Right ventricle myocardium inferior (tissue), 1 donor: Measurements from ENCODE around the gene KIR3DL1. TPM values are rescaled to one million over a fixed set of nuclear protein-coding genes. Genes with fewer than 3 reads are reported as not detected.

Experiments
- ATAC-seq: fragments of 200-7000 bp; cut with Tn5 transposase; one replicate; pipeline ENCODE4 v1.9.1; 2020; ENCODE audit warnings: mild to moderate bottlenecking, moderate library complexity
- DNase-seq: peaks from one replicate; pipeline ENCODE4 v3.0.0; 2021; ENCODE audit errors: missing footprints
- intact Hi-C: fragments of 100-400 bp; cut with DNase I; formaldehyde crosslinking; loops from one replicate; pipeline ENCODE4 v1.11.0; 2022
- total RNA-seq: library from RNA; stranded (reverse); fragmentation: NEBNext Ultra II Directional; extraction: Animal tissue kit (Norgen Biotek cat#: 25700); gene quantifications from one replicate; pipeline ENCODE4 v1.2.1, GENCODE V29; 2021
- donor health status: DM: no; HTN: yes; CAD: no; lungs with severe emphysema.

KIR3DL1 gene
- total RNA-seq, 1 donor from 2014 or later = not detected

DNA sequence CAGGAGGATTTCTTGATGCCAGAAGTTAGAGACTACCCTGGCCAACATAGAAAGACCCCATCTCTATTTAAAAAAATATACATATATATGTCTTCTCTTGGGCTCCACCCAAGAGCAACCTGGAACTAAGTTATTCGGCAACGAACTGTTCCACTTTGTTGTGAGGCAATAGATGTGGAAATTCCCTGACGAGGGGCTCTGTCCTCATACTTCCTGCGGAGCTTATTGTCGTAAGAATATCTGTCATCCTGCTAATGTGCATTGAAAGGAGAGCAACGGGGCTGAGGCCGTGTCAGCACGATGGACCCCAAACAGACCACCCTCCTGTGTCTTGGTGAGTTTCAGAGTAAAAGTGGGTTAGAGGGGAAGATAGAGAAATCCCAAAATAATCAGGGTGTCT lies 57.7 kb downstream of the KIR3DL1 start, which contains the start of gene FCAR:
FCAR (plus strand) TSS at position 246 of the 400 bp plus-strand sequence; CDS start at position 301, 55 bp downstream.
- no peak for DNase-seq
- intact Hi-C loops = no loop called here
- no peak for ATAC-seq

DNA sequence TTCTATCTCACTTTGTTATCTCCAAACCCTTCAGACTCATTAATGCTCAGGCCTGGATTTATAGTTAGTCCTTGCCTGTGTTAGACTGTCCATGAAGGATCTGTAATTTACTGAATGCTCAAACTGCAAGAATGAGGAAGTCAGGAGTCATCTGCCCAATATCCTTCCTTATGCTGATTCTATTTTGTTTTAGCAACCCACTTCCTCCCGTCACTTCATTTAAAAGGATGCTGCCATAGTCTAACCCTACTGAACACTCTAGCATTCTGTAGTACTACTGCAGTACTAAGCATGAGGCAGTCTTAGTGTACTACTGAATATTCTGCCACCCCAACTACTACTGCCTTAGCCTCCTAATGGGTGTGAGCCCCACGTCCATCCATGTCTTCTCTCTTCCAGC lies 59.2 kb downstream of the KIR3DL1 start:
- DNase-seq (no peak), ATAC-seq (peak; percentile 13)
- intact Hi-C loops = no loop called here

DNA sequence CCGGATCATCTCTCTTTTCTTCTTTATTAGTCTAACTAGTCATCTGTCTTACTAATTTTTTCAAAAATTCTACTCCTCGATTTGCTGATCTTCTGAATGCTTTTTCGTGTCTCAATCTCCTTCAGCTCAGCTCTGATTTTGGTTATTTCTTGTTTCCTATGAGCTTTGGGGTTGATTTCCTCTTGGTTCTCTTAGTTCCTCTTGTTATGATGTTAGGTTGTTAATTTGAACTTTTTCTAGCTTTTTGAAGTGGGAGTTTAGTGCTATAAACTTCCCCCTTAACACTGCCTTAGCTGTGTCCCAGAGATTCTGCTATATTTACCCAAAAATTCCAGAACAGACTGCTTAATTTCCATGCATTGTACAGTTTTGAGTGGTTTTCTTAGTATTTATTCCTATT lies 61.2 kb downstream of the KIR3DL1 start:
- intact Hi-C loops = no loop called here
- DNase-seq (no peak), ATAC-seq (no peak)

Other genes with a start within 250 kb of the KIR3DL1 start
- gene LILRA2, start 242.7 kb upstream of the KIR3DL1 start, total RNA-seq = 3.1 TPM
- 0.92 TPM for gene LILRA1, start 222.8 kb upstream of the KIR3DL1 start, total RNA-seq
- gene LILRB1, start 186.0 kb upstream of the KIR3DL1 start, total RNA-seq = 1.8 TPM
- 5.0 TPM for gene LILRB4, start 153.5 kb upstream of the KIR3DL1 start, total RNA-seq
- gene KIR3DL3, start 92.0 kb upstream of the KIR3DL1 start, total RNA-seq = not detected
- gene KIR2DL3, start 78.0 kb upstream of the KIR3DL1 start, total RNA-seq = not detected
- not detected for gene KIR2DL1, start 46.7 kb upstream of the KIR3DL1 start, total RNA-seq
- not detected for gene KIR2DL4, start 12.9 kb upstream of the KIR3DL1 start, total RNA-seq
- gene KIR2DS4, start 16.2 kb downstream of the KIR3DL1 start, total RNA-seq = not detected
- gene KIR3DL2, start 34.0 kb downstream of the KIR3DL1 start, total RNA-seq = not detected
- gene FCAR, start 57.8 kb downstream of the KIR3DL1 start, total RNA-seq = 0.27 TPM
- not detected for gene NCR1, start 89.7 kb downstream of the KIR3DL1 start, total RNA-seq
- not detected for gene NLRP7, start 131.1 kb downstream of the KIR3DL1 start, total RNA-seq
- gene NLRP2, start 149.9 kb downstream of the KIR3DL1 start, total RNA-seq = 0.89 TPM
- 0.49 TPM for gene GP6, start 221.8 kb downstream of the KIR3DL1 start, total RNA-seq
- 47.8 TPM for gene RDH13, start 246.7 kb downstream of the KIR3DL1 start, total RNA-seq